ENCODE results near the gene LTA.
A peak's percentile ranks its signal among the peaks of the same experiment; 100 is the strongest.
"Not testable (repeated sequence)": the region's sequence is repeated elsewhere in the genome, so short reads cannot be mapped to it uniquely, and the experiment has no call there.

The LTA gene

GRCh38 chr6:31541658-31542521 is 30.2 kb upstream of the LTA start, which contains the start of gene DDX39B:
DDX39B (minus strand) TSS chr6:31542003; CDS start chr6:31540532, 1,471 bp downstream.
- peak; percentile 96 for DNase-seq (ENCODE audit: low spot score)

GRCh38 chr6:31543639-31544038 is 28.4 kb upstream of the LTA start:
- no peak for DNase-seq (ENCODE audit: low spot score)

- DNase-seq (ENCODE audit: low spot score): no peak
These were observed 27.4 kb upstream of the LTA start for GRCh38 chr6:31544676-31545075.

- DNase-seq (ENCODE audit: low spot score): no peak
These were observed 26.8 kb upstream of the LTA start for GRCh38 chr6:31545291-31545690.

- peak; percentile 87 for DNase-seq (ENCODE audit: low spot score)
These were observed 25.6 kb upstream of the LTA start, which contains the start of gene ATP6V1G2 for GRCh38 chr6:31546339-31546957. ATP6V1G2 (minus strand) TSS chr6:31546608; CDS start chr6:31546559, 49 bp downstream.

GRCh38 chr6:31546958-31547726 is 24.9 kb upstream of the LTA start, which contains the start of gene NFKBIL1:
NFKBIL1 (plus strand) TSS chr6:31547608; CDS start chr6:31547695, 87 bp downstream.
- DNase-seq (ENCODE audit: low spot score): peak; percentile 96

- DNase-seq (ENCODE audit: low spot score): no peak
These were observed 24.2 kb upstream of the LTA start for GRCh38 chr6:31547727-31548543.

- no peak for DNase-seq (ENCODE audit: low spot score)
These were observed 23.6 kb upstream of the LTA start for GRCh38 chr6:31548544-31548873.

GRCh38 chr6:31551371-31551770 is 20.7 kb upstream of the LTA start:
- DNase-seq (ENCODE audit: low spot score): not testable (repeated sequence)

GRCh38 chr6:31556307-31556706 is 15.8 kb upstream of the LTA start:
- DNase-seq (ENCODE audit: low spot score): no peak

- no peak for DNase-seq (ENCODE audit: low spot score)
These were observed 14.4 kb upstream of the LTA start for GRCh38 chr6:31557443-31558317.

GRCh38 chr6:31558318-31558625 is 13.8 kb upstream of the LTA start:
- DNase-seq (ENCODE audit: low spot score): no peak

- peak; percentile 62 for DNase-seq (ENCODE audit: low spot score)
These were observed 13.2 kb upstream of the LTA start for GRCh38 chr6:31558631-31559500.

- DNase-seq (ENCODE audit: low spot score): no peak
These were observed 12.5 kb upstream of the LTA start for GRCh38 chr6:31559606-31559957.

- DNase-seq (ENCODE audit: low spot score): peak; percentile 70
These were observed 12.0 kb upstream of the LTA start for GRCh38 chr6:31559958-31560696.

GRCh38 chr6:31560697-31561058 is 11.4 kb upstream of the LTA start:
- no peak for DNase-seq (ENCODE audit: low spot score)

- DNase-seq (ENCODE audit: low spot score): no peak
These were observed 4.3 kb upstream of the LTA start for GRCh38 chr6:31567531-31568370.

- DNase-seq (ENCODE audit: low spot score): no peak
These were observed 3.5 kb upstream of the LTA start for GRCh38 chr6:31568537-31568961.

All from GM03348 (cell line).